ENCODE measurements around the gene ZNF385C.

DNA sequence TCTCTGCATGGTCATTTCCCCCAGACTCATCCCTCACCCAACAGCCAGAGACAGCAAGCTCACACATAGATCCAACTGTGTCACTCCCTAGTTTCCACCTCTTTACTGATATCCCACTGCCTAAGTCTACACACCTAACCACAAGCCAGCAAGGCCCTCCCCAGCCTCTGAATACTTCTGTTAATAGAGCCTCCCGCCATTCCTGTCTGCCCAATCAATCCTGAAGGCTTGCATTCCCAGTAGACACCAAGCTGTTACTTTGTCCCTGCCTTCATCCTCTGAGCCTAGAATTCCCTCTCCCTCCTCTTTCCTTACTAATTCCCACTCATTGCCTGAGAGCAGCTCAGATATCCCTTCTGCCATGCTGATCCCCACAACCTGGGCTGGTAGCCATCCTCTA is 52.6 kb downstream of the ZNF385C start:
- TF ChIP-seq, protein P1, sequence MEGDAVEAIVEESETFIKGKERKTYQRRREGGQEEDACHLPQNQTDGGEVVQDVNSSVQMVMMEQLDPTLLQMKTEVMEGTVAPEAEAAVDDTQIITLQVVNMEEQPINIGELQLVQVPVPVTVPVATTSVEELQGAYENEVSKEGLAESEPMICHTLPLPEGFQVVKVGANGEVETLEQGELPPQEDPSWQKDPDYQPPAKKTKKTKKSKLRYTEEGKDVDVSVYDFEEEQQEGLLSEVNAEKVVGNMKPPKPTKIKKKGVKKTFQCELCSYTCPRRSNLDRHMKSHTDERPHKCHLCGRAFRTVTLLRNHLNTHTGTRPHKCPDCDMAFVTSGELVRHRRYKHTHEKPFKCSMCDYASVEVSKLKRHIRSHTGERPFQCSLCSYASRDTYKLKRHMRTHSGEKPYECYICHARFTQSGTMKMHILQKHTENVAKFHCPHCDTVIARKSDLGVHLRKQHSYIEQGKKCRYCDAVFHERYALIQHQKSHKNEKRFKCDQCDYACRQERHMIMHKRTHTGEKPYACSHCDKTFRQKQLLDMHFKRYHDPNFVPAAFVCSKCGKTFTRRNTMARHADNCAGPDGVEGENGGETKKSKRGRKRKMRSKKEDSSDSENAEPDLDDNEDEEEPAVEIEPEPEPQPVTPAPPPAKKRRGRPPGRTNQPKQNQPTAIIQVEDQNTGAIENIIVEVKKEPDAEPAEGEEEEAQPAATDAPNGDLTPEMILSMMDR (IDR thresholded peaks at IDR 0.05), result no peak
- TF ChIP-seq, protein P2, sequence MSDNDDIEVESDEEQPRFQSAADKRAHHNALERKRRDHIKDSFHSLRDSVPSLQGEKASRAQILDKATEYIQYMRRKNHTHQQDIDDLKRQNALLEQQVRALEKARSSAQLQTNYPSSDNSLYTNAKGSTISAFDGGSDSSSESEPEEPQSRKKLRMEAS (IDR thresholded peaks at IDR 0.05), result no peak
- TF ChIP-seq ESRRA (IDR thresholded peaks at IDR 0.05; ENCODE audit: borderline replicate concordance, low read length) (no peak), KDM1A (IDR thresholded peaks at IDR 0.05; ENCODE audit: low read depth) (no peak), RNF2 (IDR thresholded peaks at IDR 0.05; ENCODE audit: borderline replicate concordance, low read depth) (no peak)
- TF ChIP-seq, protein P3, sequence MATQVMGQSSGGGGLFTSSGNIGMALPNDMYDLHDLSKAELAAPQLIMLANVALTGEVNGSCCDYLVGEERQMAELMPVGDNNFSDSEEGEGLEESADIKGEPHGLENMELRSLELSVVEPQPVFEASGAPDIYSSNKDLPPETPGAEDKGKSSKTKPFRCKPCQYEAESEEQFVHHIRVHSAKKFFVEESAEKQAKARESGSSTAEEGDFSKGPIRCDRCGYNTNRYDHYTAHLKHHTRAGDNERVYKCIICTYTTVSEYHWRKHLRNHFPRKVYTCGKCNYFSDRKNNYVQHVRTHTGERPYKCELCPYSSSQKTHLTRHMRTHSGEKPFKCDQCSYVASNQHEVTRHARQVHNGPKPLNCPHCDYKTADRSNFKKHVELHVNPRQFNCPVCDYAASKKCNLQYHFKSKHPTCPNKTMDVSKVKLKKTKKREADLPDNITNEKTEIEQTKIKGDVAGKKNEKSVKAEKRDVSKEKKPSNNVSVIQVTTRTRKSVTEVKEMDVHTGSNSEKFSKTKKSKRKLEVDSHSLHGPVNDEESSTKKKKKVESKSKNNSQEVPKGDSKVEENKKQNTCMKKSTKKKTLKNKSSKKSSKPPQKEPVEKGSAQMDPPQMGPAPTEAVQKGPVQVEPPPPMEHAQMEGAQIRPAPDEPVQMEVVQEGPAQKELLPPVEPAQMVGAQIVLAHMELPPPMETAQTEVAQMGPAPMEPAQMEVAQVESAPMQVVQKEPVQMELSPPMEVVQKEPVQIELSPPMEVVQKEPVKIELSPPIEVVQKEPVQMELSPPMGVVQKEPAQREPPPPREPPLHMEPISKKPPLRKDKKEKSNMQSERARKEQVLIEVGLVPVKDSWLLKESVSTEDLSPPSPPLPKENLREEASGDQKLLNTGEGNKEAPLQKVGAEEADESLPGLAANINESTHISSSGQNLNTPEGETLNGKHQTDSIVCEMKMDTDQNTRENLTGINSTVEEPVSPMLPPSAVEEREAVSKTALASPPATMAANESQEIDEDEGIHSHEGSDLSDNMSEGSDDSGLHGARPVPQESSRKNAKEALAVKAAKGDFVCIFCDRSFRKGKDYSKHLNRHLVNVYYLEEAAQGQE (IDR thresholded peaks at IDR 0.05), result no peak
